Body of pancreas (tissue), 4 donors: Measurements from ENCODE around the gene CNGB1. TPM values are rescaled to one million over a fixed set of nuclear protein-coding genes. Genes with fewer than 3 reads are reported as not detected.

Experiments used
- ATAC-seq: fragments of 150-250 bp; one replicate; pipeline ENCODE4 v1.9.1; 2016
- DNase-seq, 4 donors: peaks; one replicate each; pipeline ENCODE4 v3.0.0-alpha.2; 2019
- H3K27ac ChIP-seq, 4 donors: fragments of 200-600 bp; sonication (generic); 1 replicate in 3 of 4; 2 replicates in 1 of 4; pipeline versions ENCODE4 v1.5.1 to v1.6.1; 2016 to 2019; ENCODE audit warnings: mild to moderate bottlenecking in 1 of 4, mixed read lengths in 1 of 4, moderate library complexity in 1 of 4
- H3K27me3 ChIP-seq, 2 donors: fragments of 200-600 bp; sonication (generic); one replicate each; pipeline ENCODE4 v1.6.0; 2016; ENCODE audit warnings: mild to moderate bottlenecking in 1 of 2
- H3K36me3 ChIP-seq, 2 donors: fragments of 200-600 bp; sonication (generic); replicated peaks in 1 of 2; 2 replicates each; pipeline ENCODE4 v1.5.1; 2016; ENCODE audit warnings: low read depth in 2 of 2; ENCODE audit not compliant: insufficient read depth in 1 of 2
- H3K4me1 ChIP-seq: fragments of 200-600 bp; sonication (generic); one replicate; pipeline ENCODE4 v1.6.0; 2016
- H3K4me3 ChIP-seq, 2 donors: fragments of 200-600 bp; sonication (generic); 1 replicate in 1 of 2; 2 replicates in 1 of 2; pipeline ENCODE4 v1.5.1; 2016 to 2019
- H3K9me3 ChIP-seq, 3 donors: fragments of 200-600 bp; sonication (generic); 1 replicate in 2 of 3; 2 replicates in 1 of 3; pipeline ENCODE4 v1.5.1; 2016
- CTCF ChIP-seq, 7 experiments: fragments of 450-650 bp in 4 of 7; fragments of 200-600 bp in 3 of 7; sonication (generic) in 3 of 7; IDR thresholded peaks; one replicate each; pipeline ENCODE4 v1.5.1; 2016 to 2019; ENCODE audit warnings: antibody characterized with exemption in 7 of 7
- POLR2A ChIP-seq, 3 donors: fragments of 450-650 bp; IDR thresholded peaks; one replicate each; pipeline ENCODE4 v1.6.1; 2016; ENCODE audit warnings: antibody characterized with exemption in 3 of 3, mild to moderate bottlenecking in 2 of 3
- WGBS, 2 donors: methylation state at CpG; one replicate each; pipeline ENCODE4 v1.1.5; 2017; 5-methylcytosine and 5-hydroxymethylcytosine counted together
- intact Hi-C: fragments of 100-400 bp; cut with DNase I; formaldehyde crosslinking; loops from one replicate; pipeline ENCODE4 v1.15.1; 2023
- total RNA-seq, 2 donors: library from RNA; depleted of rRNA; stranded (reverse); fragments of >200 nt; gene quantifications; one replicate each; pipeline ENCODE4 v1.1.0, GENCODE V29; 2016

The CNGB1 gene
- total RNA-seq, 2 donors from 2014 or later, result not detected

GRCh38 chr16:57956270-57956808, 14.6 kb downstream of the CNGB1 start:
- 88 to 97% methylated on average over 1 to 8 of the region's 8 CpGs for WGBS, 2 donors
- ATAC-seq (no peak), DNase-seq (no peak)

GRCh38 chr16:57955572-57956188, 15.2 kb downstream of the CNGB1 start:
- TF ChIP-seq POLR2A (IDR thresholded peaks at IDR 0.05), result no peak
- TF ChIP-seq CTCF (IDR thresholded peaks at IDR 0.05), result peak in 6 of 7 experiments; percentile 26 to 62 (median 55)
- intact Hi-C loops, result no loop called here
- Histone ChIP-seq H3K27ac (peak overlapping the region in 1 of 4 donors; percentile 48), H3K36me3 (no peaks in the 10 kb centered on the region), H3K27me3 (no peaks in the 10 kb centered on the region), H3K4me1 (peaks cover 20% of the 10 kb centered on the region), H3K4me3 (no peak overlapping the region), H3K9me3 (no peaks in the 10 kb centered on the region)
- 24% methylated on average over 12 of the region's 12 CpGs for WGBS, 2 donors
- DNase-seq (peak; percentile 77 to 89 (median 84)), ATAC-seq (peak; percentile 89)

More at GRCh38 chr16:57956270-57956808, 14.6 kb downstream of the CNGB1 start:
- no peaks in the 10 kb centered on the region for H3K27me3 ChIP-seq
- TF ChIP-seq POLR2A (IDR thresholded peaks at IDR 0.05) (no peak), CTCF (IDR thresholded peaks at IDR 0.05) (no peak)
- H3K4me3 ChIP-seq, result no peak overlapping the region
- intact Hi-C loops, result no loop called here
- H3K36me3 ChIP-seq, result no peaks in the 10 kb centered on the region
- no peak overlapping the region for H3K27ac ChIP-seq
- peaks cover 20% of the 10 kb centered on the region for H3K4me1 ChIP-seq
- H3K9me3 ChIP-seq, result no peaks in the 10 kb centered on the region

GRCh38 chr16:57953857-57954256, 17.1 kb downstream of the CNGB1 start:
- TF ChIP-seq POLR2A (IDR thresholded peaks at IDR 0.05) (no peak), CTCF (IDR thresholded peaks at IDR 0.05) (no peak)
- H3K27me3 ChIP-seq, result no peaks in the 10 kb centered on the region
- no peaks in the 10 kb centered on the region for H3K36me3 ChIP-seq
- intact Hi-C loops, result no loop called here
- H3K4me3 ChIP-seq, result no peak overlapping the region
- WGBS, 2 donors, result 95 to 100% methylated on average over 1 of the region's 1 CpG
- H3K27ac ChIP-seq, result no peak overlapping the region
- no peaks in the 10 kb centered on the region for H3K9me3 ChIP-seq
- ATAC-seq (no peak), DNase-seq (no peak)
- H3K4me1 ChIP-seq, result peaks cover 20% of the 10 kb centered on the region

- Histone ChIP-seq H3K9me3 (no peaks in the 10 kb centered on the region), H3K4me1 (peaks cover 20% of the 10 kb centered on the region), H3K27ac (no peak overlapping the region), H3K27me3 (no peaks in the 10 kb centered on the region), H3K36me3 (no peaks in the 10 kb centered on the region), H3K4me3 (no peak overlapping the region)
- intact Hi-C loops, result no loop called here
- DNase-seq, result no peak
- TF ChIP-seq POLR2A (IDR thresholded peaks at IDR 0.05) (no peak), CTCF (IDR thresholded peaks at IDR 0.05) (no peak)
- 90 to 97% methylated on average over 6 to 9 of the region's 9 CpGs for WGBS, 2 donors
- no peak for ATAC-seq
These were observed 18.0 kb downstream of the CNGB1 start for GRCh38 chr16:57952909-57953308.
